Endothelial cell (in vitro differentiated cells): ENCODE measurements around the gene SLC30A1. TPM values are rescaled to one million over a fixed set of nuclear protein-coding genes. Genes with fewer than 3 reads are reported as not detected.

Experiments used
- DNase-seq: peaks from one replicate; pipeline ENCODE4 v3.0.0; 2021; ENCODE audit warnings: low spot score
- H3K27ac Mint-ChIP-seq: one replicate; pipeline ENCODE4 v1.8.0; 2021; ENCODE audit warnings: mixed read lengths, inconsistent platforms; ENCODE audit not compliant: unreplicated experiment
- H3K27me3 Mint-ChIP-seq: one replicate; pipeline ENCODE4 v1.8.0; 2021; ENCODE audit warnings: mild to moderate bottlenecking, moderate library complexity, mixed read lengths, inconsistent platforms; ENCODE audit not compliant: unreplicated experiment
- H3K36me3 Mint-ChIP-seq: one replicate; pipeline ENCODE4 v1.8.0; 2021; ENCODE audit warnings: mild to moderate bottlenecking, low read depth, mixed read lengths, inconsistent platforms; ENCODE audit not compliant: unreplicated experiment
- H3K4me1 Mint-ChIP-seq: one replicate; pipeline ENCODE4 v1.8.0; 2021; ENCODE audit warnings: mild to moderate bottlenecking, mixed read lengths, inconsistent platforms; ENCODE audit not compliant: unreplicated experiment
- H3K4me3 Mint-ChIP-seq: one replicate; pipeline ENCODE4 v1.8.0; 2021; ENCODE audit warnings: mild to moderate bottlenecking, mixed read lengths, inconsistent platforms; ENCODE audit not compliant: unreplicated experiment
- H3K9me3 Mint-ChIP-seq: one replicate; pipeline ENCODE4 v1.8.0; 2021; ENCODE audit warnings: mixed read lengths, inconsistent platforms; ENCODE audit not compliant: unreplicated experiment
- total RNA-seq: library from RNA; stranded (reverse); fragmentation: NEBNext Ultra II Directional; extraction: Animal tissue kit (Norgen Biotek cat#: 25700); gene quantifications from one replicate; pipeline ENCODE4 v1.2.1, GENCODE V29; 2021; ENCODE audit not compliant: unreplicated experiment
- TF ChIP-seq, protein P1 (sequence below): fragments of 200-600 bp; sonication (generic); IDR thresholded peaks from one replicate; pipeline ENCODE4 v1.5.0; 2021; ENCODE audit warnings: antibody characterized with exemption; ENCODE audit not compliant: unreplicated experiment

Gene SLC30A1
- total RNA-seq, 1 donor from 2014 or later: 7.7 TPM

DNA sequence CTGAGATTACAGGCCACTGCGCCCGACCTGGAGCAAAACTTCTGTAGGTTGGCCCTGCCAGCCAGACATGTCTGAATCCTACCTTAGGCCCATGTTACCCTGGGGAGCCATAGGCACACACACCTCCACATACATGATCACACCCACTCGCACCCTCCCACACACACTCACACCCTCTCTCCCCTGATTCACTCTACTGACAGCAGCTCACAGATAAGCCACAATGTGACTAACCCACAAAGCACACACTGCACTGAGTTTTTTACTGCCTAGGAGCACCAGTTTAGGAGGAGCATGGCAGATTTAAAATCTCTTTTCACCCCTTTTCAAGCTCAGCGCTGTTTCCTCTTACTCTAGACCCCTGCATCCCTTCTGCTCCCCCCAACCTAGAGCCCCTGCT is 41.7 kb downstream of the SLC30A1 start:
- TF ChIP-seq, protein P1, sequence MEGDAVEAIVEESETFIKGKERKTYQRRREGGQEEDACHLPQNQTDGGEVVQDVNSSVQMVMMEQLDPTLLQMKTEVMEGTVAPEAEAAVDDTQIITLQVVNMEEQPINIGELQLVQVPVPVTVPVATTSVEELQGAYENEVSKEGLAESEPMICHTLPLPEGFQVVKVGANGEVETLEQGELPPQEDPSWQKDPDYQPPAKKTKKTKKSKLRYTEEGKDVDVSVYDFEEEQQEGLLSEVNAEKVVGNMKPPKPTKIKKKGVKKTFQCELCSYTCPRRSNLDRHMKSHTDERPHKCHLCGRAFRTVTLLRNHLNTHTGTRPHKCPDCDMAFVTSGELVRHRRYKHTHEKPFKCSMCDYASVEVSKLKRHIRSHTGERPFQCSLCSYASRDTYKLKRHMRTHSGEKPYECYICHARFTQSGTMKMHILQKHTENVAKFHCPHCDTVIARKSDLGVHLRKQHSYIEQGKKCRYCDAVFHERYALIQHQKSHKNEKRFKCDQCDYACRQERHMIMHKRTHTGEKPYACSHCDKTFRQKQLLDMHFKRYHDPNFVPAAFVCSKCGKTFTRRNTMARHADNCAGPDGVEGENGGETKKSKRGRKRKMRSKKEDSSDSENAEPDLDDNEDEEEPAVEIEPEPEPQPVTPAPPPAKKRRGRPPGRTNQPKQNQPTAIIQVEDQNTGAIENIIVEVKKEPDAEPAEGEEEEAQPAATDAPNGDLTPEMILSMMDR: no peak
- Mint-ChIP-seq H3K27ac (no peak overlapping the region), H3K9me3 (no peaks in the 10 kb centered on the region), H3K4me1 (peaks cover 18% of the 10 kb centered on the region), H3K4me3 (no peak overlapping the region), H3K27me3 (peaks cover 10% of the 10 kb centered on the region), H3K36me3 (peaks cover 9% of the 10 kb centered on the region)
- no peak for DNase-seq

DNA sequence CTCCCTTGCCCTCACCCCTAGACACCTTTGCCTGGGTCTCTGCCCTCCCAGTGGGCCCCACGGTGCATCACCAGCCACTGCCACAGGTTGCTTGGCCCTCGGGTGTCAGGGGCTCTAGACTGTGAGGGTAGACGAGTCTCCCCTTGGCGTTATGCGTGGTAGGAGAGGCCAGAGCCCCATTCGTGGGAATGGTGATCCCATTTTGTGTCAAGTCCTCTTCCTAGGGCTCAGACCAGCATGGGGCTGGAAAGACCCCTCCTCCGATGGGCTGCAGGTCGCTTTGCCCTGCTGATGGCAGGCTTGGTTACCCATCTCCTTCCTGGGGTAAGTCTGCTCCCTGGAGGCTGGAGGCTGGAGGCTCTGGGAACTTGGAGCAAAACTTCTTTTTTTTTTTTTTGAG is 42.4 kb downstream of the SLC30A1 start:
- Mint-ChIP-seq H3K9me3 (no peaks in the 10 kb centered on the region), H3K27ac (no peak overlapping the region), H3K27me3 (peaks cover 8% of the 10 kb centered on the region), H3K4me1 (peaks cover 13% of the 10 kb centered on the region), H3K36me3 (peaks cover 8% of the 10 kb centered on the region), H3K4me3 (no peak overlapping the region)
- TF ChIP-seq, protein P1: no peak
- no peak for DNase-seq

DNA sequence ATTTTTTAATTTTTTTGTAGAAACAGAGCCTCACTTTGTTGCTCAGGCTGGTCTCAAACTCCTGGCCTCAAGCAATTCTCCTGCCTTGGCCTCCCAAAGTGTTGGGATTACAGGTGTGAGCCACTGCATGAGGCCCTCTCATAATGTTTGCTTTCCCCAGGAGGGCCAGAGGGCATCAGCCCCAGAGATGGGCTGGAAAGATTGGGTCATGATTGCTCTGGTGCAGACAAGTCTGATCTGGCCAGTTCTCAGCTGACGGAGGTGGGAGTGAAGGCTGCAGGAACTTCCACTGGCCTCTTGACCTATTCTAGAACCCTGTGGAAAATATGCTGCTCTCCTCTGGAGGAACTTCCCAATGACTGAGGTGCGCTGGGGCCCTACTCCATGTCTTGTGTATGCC is 43.6 kb downstream of the SLC30A1 start:
- Mint-ChIP-seq H3K9me3 (no peaks in the 10 kb centered on the region), H3K27ac (no peak overlapping the region), H3K36me3 (peaks cover 4% of the 10 kb centered on the region), H3K4me3 (no peak overlapping the region), H3K4me1 (peaks cover 7% of the 10 kb centered on the region), H3K27me3 (peaks cover 7% of the 10 kb centered on the region)
- TF ChIP-seq, protein P1: no peak
- DNase-seq: no peak

DNA sequence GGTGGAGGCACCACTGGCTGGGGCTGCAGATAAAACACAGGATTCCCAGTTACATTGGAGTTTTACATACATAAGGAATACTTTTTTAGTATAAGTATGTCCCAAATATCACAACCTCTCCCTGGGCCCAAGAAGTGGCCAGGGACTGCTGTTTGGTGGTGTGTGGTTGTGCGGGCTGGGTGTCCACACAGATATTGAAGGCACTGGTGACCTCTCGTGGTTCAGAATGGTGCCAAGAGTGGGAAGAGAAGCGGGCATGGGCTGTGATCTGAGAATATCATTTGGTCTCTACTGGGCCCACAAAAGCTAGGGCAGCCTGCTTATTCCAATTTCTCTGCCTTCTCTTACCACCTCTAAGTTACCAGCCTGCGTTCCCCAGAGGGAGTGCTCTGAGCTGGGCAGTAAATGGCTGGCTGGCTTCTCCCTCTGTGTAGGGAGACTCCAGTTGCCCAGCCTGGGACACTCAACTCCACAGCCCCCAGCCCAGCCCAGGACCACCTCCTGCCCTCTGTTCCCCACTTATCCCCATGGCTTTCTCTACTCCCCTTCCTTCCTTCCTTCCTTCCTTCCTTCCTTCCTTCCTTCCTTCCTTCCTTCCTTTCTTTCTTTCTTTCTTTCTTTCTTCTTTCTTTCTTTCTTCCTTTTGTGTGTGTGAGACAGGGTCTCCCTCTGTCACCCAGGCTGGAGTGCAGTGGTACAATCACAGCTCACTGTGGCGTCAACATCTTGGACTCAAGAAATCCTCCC is 44.2 kb downstream of the SLC30A1 start:
- TF ChIP-seq, protein P1: no peak
- peaks cover 10% of the 10 kb centered on the region for H3K4me1 Mint-ChIP-seq
- H3K27me3 Mint-ChIP-seq: peaks cover 4% of the 10 kb centered on the region
- H3K4me3 Mint-ChIP-seq: no peak overlapping the region
- no peak overlapping the region for H3K27ac Mint-ChIP-seq
- no peaks in the 10 kb centered on the region for H3K9me3 Mint-ChIP-seq
- no peak for DNase-seq
- H3K36me3 Mint-ChIP-seq: no peaks in the 10 kb centered on the region

DNA sequence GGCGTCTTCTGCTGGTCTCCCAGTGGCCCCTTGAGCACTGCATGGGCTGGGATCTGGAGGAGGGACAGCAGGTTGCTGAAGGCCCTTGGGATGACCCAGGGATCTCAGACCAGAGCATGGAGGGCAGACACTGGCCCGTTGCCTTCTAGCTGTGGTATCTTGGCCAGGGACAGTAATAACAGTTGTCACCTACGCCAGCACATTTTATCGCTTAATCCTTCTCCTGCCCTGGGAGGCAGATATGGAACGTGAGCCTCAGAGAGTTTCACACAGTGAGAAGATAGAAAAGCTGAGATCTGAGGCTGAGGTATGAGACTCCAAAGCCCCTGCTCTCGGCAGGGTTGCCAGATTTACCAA is 46.9 kb downstream of the SLC30A1 start:
- no peak overlapping the region for H3K4me3 Mint-ChIP-seq
- peaks cover 22% of the 10 kb centered on the region for H3K4me1 Mint-ChIP-seq
- DNase-seq: no peak
- no peaks in the 10 kb centered on the region for H3K9me3 Mint-ChIP-seq
- TF ChIP-seq, protein P1: no peak
- no peaks in the 10 kb centered on the region for H3K36me3 Mint-ChIP-seq
- H3K27me3 Mint-ChIP-seq: peaks cover 4% of the 10 kb centered on the region
- no peak overlapping the region for H3K27ac Mint-ChIP-seq
